NCI-H1092 (cell line): Measurements from ENCODE around the gene BMP7.

Experiments used
- DNase-seq: peaks from one replicate; lab custom pipeline; 2025; lab: John Stamatoyannopoulos, UW

Gene BMP7

DNA sequence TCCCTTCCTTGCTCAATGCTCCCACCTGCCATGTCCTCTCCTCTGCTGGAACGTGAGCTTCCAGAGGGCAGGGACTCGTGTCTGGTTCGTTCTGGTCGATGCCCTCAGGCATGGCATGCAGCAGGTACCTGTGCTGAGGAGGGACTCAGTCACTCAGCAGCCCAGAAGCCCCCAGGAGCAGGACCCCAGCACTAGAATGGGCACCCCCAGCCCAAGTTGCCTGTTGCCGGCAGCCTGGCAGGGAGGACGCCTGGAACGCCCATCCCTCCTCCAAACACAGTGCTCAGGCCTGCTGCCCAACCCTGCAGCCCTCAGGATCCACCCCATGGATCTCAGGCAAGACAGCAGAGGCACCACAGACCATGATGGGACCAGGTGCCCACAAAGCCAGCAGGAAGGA is 40.6 kb downstream of the BMP7 start:
- DNase-seq, result no peak

DNA sequence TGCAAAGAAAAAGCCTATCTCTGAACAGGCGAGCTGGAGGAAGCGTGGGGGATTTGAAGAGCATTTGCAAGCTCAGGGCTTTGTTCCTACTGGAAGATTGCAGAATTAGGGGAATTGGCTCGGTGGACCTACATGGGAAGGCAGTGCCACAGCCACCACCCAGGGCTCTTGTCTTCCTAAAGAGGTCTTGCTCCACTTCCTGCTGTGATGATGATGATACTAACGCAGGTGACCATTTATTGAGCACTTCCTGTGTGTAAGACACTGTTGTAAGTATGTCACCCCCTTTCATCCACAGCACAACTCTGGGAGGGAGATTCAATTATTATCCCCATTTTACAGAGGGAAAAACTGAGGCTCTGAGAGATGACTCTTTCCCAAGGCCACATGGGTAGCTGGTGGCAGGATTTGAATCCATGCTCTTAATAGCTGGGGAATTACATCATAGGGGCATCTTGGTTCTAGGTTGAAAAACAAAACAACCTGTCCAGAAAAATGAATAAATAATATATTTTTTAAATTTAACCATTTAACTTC is 41.2 kb downstream of the BMP7 start:
- no peak for DNase-seq

DNA sequence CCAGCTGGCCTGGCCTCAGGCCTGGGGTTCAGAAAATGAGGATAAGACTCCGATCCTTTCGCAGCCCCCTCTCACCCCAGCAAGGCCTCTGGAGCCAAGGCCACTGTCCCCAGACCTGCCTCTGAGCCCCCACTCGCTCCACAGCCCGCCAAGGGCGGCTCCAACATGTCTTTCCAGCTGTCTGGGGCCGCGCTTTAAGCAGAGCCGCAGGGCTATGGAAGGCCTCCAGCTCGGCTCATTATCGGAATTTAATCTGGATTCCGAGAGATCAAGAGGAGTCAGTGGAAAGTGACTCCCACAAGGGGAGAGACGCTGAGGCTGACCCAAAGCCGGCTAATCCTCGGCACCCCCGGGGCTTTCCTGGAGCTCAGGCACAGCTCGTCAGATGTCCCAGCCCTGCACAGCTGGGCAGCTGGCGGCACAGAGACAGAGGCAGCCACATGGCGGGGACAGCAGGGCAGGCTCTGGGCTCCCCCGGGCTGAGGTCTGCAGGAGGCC is 41.8 kb downstream of the BMP7 start:
- no peak for DNase-seq

DNA sequence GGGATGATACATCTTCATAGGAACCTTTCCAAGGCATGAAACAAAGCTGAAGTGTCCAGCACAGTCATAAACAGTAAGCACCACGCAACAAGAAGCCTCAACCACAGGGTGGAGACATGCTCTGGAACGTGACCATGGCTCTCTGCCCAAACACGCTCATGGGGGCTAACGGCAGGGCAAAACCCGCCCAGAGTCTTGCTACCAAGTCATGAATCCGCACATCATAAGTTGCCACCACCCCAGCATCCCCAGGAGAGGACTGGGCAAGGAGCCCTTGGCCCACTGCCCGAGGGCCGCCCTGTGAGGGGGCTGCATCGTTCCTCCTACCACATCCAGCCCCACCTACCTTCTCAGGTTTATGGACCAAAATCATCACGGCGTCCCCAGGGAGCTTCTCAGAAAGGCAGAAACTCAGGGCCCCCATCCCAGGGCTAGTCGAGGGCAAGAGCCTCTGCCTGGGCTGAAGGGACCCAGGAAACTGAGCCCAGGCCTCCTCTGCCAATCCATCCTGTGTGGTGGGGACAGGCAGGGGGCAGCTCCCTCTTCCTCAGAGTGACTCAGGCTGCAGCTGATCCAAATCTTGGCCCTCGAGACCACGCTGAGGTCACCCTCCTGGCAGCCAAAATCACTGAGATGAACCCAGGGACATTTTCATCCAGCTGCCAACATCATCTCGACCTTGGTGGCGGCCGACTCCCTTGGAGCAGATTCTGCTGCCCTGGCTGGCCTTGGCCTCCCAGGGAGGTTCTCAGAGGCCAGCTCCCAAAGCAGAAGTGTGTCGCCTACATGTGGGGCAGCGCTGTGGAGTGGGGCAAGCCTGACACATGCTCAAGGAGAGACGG is 42.6 kb downstream of the BMP7 start:
- DNase-seq, result no peak

DNA sequence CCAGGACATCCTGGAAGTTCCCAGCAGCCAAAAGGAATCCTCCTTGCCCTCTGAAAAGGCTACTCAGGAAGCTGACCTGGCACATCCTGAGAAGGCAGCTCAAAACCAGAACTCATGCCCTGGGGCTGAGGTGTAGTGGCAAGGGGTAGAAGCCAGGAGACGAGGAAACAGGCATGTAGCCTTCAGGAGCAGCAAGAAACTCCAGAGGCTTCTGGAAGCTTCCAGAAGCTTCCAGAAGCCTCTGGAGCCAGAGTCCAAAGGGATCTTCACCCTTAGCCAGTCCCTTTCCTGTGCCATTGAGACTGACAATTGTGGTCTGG is 43.9 kb downstream of the BMP7 start:
- DNase-seq, result no peak

DNA sequence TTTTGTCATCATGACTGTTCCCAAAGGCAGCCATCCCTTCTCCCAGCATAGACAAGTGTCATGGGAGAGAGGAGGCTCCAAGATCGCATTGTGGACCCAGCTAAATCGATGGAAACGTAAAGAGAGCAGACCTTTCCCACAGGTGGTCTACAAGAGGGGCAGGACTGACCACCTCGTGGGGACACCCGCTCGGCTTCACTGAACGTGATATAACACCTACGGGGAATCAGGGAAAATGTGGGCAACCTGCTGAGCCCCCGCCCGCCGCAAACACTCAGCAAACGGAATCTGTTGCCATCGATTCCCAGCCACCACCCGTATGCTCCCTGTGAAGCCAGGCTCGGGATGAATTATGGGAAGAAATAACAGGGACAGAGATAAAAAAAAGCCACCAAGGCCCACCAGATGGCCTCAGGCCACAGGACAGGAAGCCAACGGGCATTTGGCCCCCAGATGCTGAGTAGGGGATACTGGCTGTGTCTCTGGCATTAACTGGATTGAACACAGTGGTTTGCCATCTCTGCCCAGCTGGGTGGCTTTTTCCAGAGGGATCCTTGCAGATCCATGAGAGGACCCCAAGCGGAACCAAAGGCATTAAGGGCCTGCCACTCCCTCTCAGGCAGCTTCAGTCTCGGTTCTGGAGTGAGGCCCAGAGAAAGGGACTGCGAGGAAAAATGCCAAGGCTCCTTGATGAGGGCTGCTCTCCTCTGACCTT is 44.4 kb downstream of the BMP7 start:
- no peak for DNase-seq

DNA sequence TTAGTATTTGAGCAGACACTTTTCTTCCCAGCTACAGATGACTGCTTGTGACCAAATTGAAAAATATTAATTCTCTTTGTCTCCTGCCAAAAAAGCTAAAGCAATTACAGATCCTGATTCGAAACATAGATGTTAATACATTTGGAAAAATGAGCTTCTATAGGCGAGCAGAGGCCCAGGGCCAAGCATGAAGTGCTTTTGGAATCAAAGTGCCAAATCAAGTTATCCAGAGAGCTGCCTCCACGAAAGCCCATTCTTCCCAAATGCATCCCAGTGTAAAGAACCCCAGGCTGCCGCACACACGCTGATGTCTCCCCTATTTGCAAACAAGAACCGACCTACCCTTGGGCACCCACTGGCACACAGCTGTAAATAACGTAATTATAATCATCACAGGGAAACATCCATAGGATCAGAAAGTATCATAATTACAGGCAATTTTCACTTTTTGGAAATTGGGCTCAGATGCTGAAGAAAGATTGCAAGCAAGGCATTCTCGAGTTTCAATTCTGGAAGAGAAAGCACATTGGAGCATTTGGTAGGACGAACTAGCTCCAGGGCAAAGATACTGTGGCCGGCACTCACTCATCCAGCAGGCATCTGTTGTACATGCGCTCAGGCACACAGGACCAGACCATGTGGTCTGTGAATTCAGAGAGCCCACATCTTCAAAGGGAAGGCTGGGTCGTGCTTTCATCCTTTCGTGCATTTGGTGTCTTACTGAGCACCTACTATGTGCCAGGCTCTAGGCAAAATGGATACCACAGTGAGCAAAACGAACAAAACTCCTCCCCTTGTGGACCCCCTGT is 45.9 kb downstream of the BMP7 start:
- DNase-seq, result no peak

DNA sequence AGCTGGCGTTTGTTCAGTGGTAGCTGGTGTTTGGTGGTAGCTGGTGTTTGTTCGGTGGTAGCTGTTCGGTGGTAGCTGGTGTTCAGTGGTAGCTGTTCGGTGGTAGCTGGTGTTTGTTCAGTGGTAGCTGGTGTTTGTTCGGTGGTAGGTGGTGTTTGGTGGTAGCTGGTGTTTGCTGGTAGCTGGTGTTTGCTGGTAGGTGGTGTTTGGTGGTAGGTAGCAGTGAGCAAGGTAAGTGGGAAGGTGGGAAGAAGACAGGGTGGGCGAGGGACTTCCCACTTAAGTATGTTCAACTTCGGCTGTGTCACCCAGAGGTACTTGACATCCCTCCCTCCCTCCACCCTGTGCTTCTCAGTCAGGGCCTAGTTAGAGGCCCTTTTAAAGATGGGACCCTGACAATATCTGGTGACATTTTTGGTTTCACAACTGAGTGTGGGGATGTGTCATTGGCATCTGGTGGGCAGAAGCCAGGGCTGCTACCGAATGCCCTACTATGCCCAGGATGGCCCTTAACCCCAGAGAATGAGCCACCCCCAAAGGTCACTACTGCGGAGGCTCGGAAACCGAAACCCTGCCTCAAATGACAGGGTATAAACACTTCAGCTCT is 47.3 kb downstream of the BMP7 start:
- no peak for DNase-seq

DNA sequence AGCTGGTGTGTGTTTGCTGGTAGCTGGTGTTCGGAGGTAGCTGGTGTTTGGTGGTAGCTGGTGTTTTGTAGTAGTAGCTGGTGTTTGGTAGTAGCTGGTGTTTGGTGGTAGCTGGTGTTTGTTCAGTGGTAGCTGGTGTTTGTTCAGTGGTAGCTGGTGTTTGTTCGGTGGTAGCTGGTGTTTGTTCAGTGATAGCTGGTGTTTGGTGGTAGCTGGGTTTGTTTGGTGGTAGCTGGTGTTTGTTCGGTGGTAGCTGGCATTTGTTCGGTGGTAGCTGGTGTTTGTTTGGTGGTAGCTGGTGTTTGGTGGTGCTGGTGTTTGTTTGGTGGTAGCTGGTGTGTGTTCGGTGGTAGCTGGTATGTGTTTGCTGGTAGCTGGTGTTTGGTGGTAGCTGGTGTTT is 48.0 kb downstream of the BMP7 start:
- DNase-seq, result no peak

DNA sequence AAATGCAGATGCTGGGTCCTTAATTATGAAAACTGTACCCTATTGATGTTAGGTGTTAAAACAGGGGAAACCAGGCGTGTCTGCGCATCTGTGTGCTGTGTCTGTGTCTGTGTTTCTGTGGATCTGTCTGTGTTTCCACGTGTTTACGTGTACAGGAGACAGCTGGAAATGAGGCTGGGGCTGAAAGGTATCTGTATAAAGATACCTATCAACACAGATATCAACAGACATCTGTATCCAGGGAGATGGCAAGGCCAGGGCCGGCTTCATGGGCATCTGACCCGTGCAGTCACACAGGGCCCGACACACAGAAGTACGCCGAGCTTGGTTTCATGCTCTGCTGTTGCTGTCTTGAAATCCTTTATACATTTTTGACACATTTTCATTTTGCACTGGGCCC is 48.6 kb downstream of the BMP7 start:
- DNase-seq, result no peak

DNA sequence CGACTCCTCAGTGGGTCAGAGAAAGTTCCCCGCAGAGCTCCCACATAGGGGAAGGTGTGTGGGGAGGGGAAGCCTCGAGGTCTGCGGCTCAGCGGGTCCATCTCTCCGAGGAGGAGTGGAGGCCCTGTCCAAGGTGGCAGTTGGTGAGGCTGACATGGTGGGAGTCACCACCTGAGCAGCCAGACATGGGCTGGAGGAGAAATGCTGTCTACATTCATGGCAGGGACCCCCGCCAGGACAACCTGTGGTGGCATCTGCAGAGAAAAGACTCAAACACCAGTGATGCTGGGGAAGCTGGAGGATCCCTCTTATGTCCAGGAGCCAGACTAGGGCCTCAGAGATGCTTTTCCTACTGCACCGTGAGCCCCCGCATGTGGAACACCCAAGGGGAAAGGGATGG is 49.8 kb downstream of the BMP7 start:
- DNase-seq, result no peak

DNA sequence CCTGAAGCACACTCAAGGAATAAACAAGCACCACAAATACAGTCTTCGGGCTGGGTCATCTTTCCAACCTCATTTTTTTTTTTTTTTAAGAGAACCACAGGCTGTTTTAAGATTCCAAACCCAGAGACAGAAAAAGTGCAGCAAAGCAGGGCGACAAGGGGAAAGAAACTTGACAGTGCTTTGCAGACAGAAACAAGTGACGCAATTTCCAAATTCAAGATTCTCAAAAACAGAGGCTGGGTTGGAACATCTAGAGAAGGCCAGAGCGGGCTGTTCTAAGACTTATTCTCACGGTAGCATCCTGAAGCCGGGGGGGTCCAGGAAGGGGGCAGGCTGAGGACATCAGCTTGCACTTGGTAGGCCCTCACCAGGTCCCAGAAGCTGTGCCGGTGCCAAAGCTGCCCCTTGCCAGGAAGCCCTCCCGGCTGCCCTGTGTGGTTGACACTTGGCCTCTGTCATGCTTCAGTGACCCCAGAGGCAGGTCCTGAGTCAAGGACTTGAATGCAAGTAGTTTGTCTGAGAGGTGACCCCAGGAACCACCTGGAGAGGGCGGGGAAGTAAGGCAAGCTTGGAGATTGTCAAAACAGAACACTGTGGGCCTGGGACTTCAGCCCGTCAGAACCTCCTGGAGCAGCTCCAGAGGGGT is 50.5 kb downstream of the BMP7 start:
- no peak for DNase-seq

DNA sequence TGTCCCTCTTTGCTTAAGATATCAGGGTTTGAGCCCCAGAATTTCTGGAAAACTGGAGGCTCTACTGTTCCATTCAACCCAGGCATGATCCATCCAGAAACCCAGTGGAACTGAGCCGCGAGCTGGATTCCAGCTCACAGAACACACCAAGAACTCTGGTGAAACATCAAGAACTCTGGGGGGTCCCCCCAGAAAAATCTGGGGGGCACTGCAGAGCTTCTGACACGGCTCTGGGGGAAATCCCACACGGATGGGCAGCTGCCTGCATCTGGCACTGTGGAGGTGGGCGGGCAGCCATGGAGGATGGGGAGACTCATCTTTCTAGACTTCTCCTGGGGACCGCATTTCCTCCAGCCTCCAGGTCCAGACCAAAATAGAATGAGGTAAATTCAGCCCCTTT is 51.0 kb downstream of the BMP7 start:
- no peak for DNase-seq

DNA sequence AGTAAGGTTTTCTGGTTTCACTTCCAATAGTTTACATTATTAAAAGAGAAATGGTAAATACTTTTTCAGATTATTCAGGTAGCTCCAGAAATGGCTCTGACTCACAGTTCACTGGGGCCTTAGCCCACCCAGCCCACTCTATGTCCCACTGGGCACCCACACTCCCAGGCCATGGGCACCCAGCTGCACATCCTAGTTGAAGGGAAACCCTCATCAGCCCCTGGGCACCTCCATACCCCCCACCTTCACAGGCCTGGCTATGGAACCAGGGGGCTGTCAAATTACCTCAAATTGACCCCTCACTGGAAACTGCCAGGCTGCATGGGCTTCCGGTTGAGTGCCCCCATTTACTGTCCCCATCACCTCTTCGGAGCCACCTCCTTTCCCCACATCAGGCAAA is 51.5 kb downstream of the BMP7 start:
- no peak for DNase-seq

DNA sequence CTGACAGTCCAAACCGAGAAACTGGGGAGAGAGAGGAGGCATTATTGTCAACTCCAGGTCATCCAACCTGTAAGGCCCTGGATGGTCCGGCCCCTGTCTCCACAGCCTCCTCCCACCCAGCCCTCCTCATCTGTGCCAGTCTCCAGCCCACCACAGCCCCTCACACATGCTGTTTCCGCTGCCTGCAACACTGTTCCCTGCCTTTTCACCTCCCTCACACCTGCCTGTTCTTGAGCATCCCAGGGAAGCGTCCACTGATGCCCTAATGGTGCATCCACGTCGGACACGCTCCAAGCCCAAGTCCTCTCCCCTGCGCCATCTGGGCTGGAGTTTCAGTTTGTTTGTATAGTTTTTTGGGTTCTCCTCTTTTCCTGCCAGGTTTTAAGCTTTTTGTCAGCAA is 52.0 kb downstream of the BMP7 start:
- no peak for DNase-seq

DNA sequence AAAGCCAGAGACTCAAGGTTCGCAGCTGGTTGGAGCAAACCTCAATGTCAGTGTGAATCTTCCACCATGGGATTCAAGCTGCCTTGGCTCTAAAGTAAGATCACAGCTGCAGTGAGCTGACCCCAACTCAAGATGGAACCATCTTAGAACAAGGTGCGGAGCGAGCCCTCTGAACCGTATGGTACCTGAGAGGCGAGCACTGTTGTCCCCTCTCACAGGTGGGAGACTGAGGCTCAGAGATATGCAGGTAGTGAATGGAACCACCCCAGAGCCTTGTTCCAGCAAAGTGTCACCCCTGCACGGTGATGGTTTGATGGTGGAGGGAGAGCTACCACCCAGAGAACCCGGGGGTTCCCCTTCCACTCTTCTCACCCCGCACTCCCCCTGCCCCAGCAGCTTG is 52.5 kb downstream of the BMP7 start:
- DNase-seq, result no peak

DNA sequence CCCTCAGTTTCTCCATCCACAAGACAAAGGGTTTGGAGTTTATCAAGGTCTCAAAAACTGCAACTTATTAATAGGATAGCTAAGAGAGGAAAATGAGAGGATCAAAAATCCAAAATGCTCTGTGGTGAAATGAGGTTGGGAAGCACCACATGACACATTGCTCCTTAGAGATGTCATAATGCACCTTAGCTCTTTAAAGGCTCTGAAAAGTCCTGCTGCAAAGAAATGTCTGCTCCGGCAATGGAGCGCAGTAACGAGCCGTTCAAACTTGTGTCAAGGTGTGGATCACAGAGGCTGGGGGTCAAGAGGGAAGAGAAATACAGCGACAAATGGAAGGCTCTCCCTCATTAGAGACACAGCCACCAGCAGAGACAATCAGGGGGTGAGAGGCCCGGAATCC is 53.1 kb downstream of the BMP7 start:
- DNase-seq, result no peak

DNA sequence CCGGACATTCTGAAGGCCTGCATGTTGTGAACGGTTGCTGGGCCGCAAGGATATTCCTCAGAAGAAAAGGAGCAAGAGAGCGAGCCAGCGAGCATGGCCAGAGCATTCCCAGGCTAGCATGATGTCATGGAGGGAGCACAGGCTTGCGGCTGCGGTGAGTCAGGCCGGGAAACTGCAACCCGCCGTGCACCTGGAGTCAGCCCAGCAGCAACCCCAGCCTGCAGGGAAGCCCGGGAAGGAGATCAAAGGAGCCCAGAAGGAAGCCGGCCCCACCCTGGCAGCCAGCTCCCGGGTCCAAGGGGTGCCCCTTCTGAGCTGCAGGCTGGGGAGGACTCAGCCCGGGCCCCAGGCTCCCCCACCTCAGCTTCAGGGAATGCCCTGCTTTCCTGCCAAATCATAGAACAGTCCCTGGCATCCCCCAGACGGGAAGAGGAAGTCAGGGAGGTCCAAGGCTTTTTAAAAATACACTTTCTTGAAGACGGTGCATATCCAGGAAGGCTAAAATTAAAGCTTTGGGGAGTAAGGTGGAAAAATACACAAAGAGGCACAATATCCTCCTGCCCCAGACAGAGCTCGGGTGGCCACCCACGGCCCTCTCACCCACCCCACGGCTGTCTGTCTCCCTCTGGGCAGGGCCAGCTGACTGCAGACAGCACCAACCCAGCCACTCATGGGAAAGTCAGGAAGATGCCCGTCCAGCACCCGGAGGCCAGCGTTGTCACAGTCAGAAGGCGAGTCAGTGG is 53.7 kb downstream of the BMP7 start:
- no peak for DNase-seq

DNA sequence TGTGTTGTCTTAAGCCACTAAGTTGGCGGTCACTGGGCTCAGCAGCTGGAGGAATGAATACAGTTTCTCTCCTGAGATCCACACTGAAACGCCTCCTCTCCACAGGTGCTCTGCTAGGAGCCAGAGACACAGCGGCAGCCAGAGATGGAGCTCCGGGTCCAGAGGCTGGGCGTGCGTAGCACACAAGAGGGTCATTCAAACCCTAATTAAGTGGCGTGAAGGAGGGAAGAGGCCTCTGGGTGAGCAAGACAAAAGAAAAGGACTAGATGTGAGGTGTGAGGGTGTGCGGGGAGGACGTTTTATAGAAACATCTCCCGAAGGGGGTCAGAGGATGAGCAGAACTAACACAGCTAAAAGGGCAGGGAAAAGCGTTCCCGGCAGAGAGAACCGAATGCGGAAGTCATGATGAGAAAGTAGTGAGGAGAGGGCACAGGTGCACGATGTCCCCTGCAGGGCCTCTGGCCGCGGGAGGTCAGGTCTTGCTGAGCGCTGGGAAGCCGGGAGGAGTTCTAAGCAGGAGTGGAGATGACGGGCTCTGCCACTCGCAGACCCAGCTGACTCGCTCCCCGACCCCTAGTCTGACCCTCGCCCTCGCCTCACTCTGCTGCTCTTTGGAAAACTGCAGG is 54.4 kb downstream of the BMP7 start:
- DNase-seq, result no peak

DNA sequence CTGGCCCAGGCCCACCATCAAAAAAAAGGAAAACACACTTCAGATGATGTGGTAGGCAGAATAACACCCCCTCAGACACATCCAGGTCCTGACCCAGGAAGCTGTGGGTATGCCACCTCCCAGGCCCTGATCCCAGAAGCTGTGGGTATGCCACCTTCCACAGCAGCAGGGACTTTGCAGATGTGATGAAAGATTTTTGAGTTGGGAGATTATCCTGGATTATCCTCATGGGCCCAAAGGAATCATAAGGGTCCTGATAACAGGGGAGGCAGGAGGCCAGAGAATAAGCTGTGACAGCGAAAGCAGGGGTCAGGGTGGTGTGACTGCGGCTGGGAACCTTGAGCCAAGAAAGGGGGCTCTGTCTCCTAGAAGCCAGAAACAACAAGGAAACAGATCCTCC is 55.0 kb downstream of the BMP7 start:
- DNase-seq, result no peak

DNA sequence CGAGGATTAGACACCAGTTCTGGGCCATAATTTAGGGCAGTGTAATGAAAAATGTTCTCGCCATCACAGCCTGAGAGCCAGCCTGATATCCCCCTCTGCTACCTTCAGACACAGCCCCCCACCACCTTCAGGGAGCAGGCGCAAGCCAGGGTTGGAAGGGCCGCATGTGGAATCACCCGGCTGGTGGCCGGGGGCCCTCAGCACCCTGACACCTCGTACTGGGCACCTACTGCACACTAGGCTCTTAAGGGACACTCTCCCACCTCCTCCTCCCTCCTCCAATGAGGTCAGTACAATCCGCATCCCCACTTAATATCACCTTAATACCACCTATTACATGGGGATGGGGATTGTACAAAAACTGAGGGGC is 55.5 kb downstream of the BMP7 start:
- DNase-seq, result no peak
